Breast epithelium (tissue), 4 donors: ENCODE data around the gene CDH3. TPM values are rescaled to one million over a fixed set of nuclear protein-coding genes. Genes with fewer than 3 reads are reported as not detected.

Source experiments
- DNase-seq, 2 donors: peaks; one replicate each; pipeline ENCODE4 v3.0.0-alpha.2; 2019; ENCODE audit warnings: low spot score in 2 of 2
- H3K27ac ChIP-seq, 2 donors: fragments of 200-600 bp; sonication (generic) in 1 of 2; one replicate each; pipeline ENCODE4 v1.5.1; 2016 to 2019; ENCODE audit warnings: mild to moderate bottlenecking in 1 of 2
- H3K27me3 ChIP-seq, 2 donors: fragments of 200-600 bp; sonication (generic) in 1 of 2; one replicate each; pipeline versions ENCODE4 v1.5.1 to v1.6.0; 2017 to 2019; ENCODE audit warnings: control low read depth in 1 of 2, mild to moderate bottlenecking in 1 of 2
- H3K36me3 ChIP-seq: fragments of 200-600 bp; one replicate; pipeline ENCODE4 v1.5.1; 2019
- H3K4me1 ChIP-seq, 2 donors: fragments of 200-600 bp; sonication (generic); one replicate each; pipeline ENCODE4 v1.5.1; 2016 to 2019; ENCODE audit warnings: control low read depth in 1 of 2
- H3K4me3 ChIP-seq, 3 donors: fragments of 200-600 bp; sonication (generic); 1 replicate in 2 of 3; 2 replicates in 1 of 3; pipeline ENCODE4 v1.5.1; 2016 to 2019; ENCODE audit warnings: mild to moderate bottlenecking in 3 of 3, moderate library complexity in 2 of 3
- H3K9me3 ChIP-seq, 2 donors: fragments of 200-600 bp; sonication (generic) in 1 of 2; one replicate each; pipeline ENCODE4 v1.5.1; 2016 to 2019; ENCODE audit warnings: control low read depth in 1 of 2
- CTCF ChIP-seq, 3 donors: fragments of 450-650 bp; IDR thresholded peaks; one replicate each; pipeline ENCODE4 v1.5.1; 2016 to 2017; ENCODE audit warnings: antibody characterized with exemption in 3 of 3, mild to moderate bottlenecking in 3 of 3, moderate library complexity in 3 of 3
- POLR2A ChIP-seq: fragments of 450-650 bp; IDR thresholded peaks from one replicate; pipeline ENCODE4 v1.6.1; 2016; ENCODE audit warnings: antibody characterized with exemption, mild to moderate bottlenecking, moderate library complexity
- POLR2AphosphoS5 ChIP-seq, 3 donors: sonication (generic); formaldehyde crosslinking; IDR thresholded peaks; one replicate each; pipeline ENCODE4 v1.6.1; 2017; ENCODE audit warnings: antibody characterized with exemption in 3 of 3
- intact Hi-C: fragments of 100-400 bp; cut with DNase I; formaldehyde crosslinking; loops from one replicate; pipeline ENCODE4 v1.15.1; 2023; ENCODE audit warnings: low total_unique reads
- total RNA-seq, 3 donors: library from RNA; depleted of rRNA; stranded (reverse); fragments of >200 nt; gene quantifications; one replicate each; pipeline ENCODE4 v1.1.0, GENCODE V29; 2016

The CDH3 gene
- total RNA-seq, 3 donors from 2014 or later = 0.32 to 62.6 (median 39.0) TPM

GRCh38 chr16:68608330-68608729 lies 36.8 kb upstream of the CDH3 start:
- DNase-seq = no peak
- no peak overlapping the region for H3K4me3 ChIP-seq
- no peak overlapping the region for H3K27ac ChIP-seq
- H3K9me3 ChIP-seq = peaks cover 0 to 4% of the 10 kb centered on the region in 2 donors
- no peaks in the 10 kb centered on the region for H3K27me3 ChIP-seq
- TF ChIP-seq POLR2A (no peak), POLR2AphosphoS5 (IDR thresholded peaks at IDR 0.05) (no peak), CTCF (IDR thresholded peaks at IDR 0.05) (no peak)
- intact Hi-C loops = no loop called here
- no peaks in the 10 kb centered on the region for H3K36me3 ChIP-seq
- H3K4me1 ChIP-seq = no peaks in the 10 kb centered on the region

- H3K27me3 ChIP-seq = no peaks in the 10 kb centered on the region
- intact Hi-C loops = no loop called here
- H3K9me3 ChIP-seq = peaks cover 0 to 14% of the 10 kb centered on the region in 2 donors
- no peaks in the 10 kb centered on the region for H3K36me3 ChIP-seq
- H3K4me3 ChIP-seq = no peak overlapping the region
- no peak for DNase-seq
- H3K4me1 ChIP-seq = no peaks in the 10 kb centered on the region
- H3K27ac ChIP-seq = no peak overlapping the region
- no peak for TF ChIP-seq POLR2A
- no peak for TF ChIP-seq CTCF (IDR thresholded peaks at IDR 0.05)
- TF ChIP-seq POLR2AphosphoS5 (IDR thresholded peaks at IDR 0.05) = no peak
These were observed 32.1 kb upstream of the CDH3 start for GRCh38 chr16:68612996-68613395.

GRCh38 chr16:68617734-68618133 lies 27.4 kb upstream of the CDH3 start:
- intact Hi-C loops = no loop called here

GRCh38 chr16:68626557-68626956 lies 18.6 kb upstream of the CDH3 start:
- TF ChIP-seq POLR2A (no peak), POLR2AphosphoS5 (IDR thresholded peaks at IDR 0.05) (no peak), CTCF (IDR thresholded peaks at IDR 0.05) (no peak)
- intact Hi-C loops = no loop called here
- no peaks in the 10 kb centered on the region for H3K9me3 ChIP-seq

More at GRCh38 chr16:68617734-68618133, 27.4 kb upstream of the CDH3 start:
- H3K9me3 ChIP-seq = peaks cover 0 to 14% of the 10 kb centered on the region in 2 donors
- TF ChIP-seq POLR2A (no peak), POLR2AphosphoS5 (IDR thresholded peaks at IDR 0.05) (no peak), CTCF (IDR thresholded peaks at IDR 0.05) (no peak)
- H3K27ac ChIP-seq = no peak overlapping the region
- no peak overlapping the region for H3K4me3 ChIP-seq
- DNase-seq = no peak
- H3K36me3 ChIP-seq = no peaks in the 10 kb centered on the region
- H3K27me3 ChIP-seq = no peaks in the 10 kb centered on the region
- H3K4me1 ChIP-seq = no peaks in the 10 kb centered on the region

GRCh38 chr16:68627951-68628425 lies 17.1 kb upstream of the CDH3 start:
- TF ChIP-seq POLR2AphosphoS5 (IDR thresholded peaks at IDR 0.05) (no peak), CTCF (IDR thresholded peaks at IDR 0.05) (no peak)
- no peaks in the 10 kb centered on the region for H3K4me1 ChIP-seq
- DNase-seq = no peak

More at GRCh38 chr16:68626557-68626956, 18.6 kb upstream of the CDH3 start:
- no peak overlapping the region for H3K27ac ChIP-seq
- no peaks in the 10 kb centered on the region for H3K36me3 ChIP-seq
- DNase-seq = no peak
- no peak overlapping the region for H3K4me3 ChIP-seq
- no peaks in the 10 kb centered on the region for H3K4me1 ChIP-seq
- no peaks in the 10 kb centered on the region for H3K27me3 ChIP-seq

More at GRCh38 chr16:68627951-68628425, 17.1 kb upstream of the CDH3 start:
- Histone ChIP-seq H3K4me3 (no peak overlapping the region), H3K9me3 (no peaks in the 10 kb centered on the region), H3K27ac (no peak overlapping the region), H3K27me3 (no peaks in the 10 kb centered on the region), H3K36me3 (no peaks in the 10 kb centered on the region)
- intact Hi-C loops = no loop called here
